ENCODE data around the gene RFX3. TPM values are rescaled to one million over a fixed set of nuclear protein-coding genes. Genes with fewer than 3 reads are reported as not detected.

The RFX3 gene
- total RNA-seq, 1 experiment from 2014 or later = 19.1 TPM

DNA sequence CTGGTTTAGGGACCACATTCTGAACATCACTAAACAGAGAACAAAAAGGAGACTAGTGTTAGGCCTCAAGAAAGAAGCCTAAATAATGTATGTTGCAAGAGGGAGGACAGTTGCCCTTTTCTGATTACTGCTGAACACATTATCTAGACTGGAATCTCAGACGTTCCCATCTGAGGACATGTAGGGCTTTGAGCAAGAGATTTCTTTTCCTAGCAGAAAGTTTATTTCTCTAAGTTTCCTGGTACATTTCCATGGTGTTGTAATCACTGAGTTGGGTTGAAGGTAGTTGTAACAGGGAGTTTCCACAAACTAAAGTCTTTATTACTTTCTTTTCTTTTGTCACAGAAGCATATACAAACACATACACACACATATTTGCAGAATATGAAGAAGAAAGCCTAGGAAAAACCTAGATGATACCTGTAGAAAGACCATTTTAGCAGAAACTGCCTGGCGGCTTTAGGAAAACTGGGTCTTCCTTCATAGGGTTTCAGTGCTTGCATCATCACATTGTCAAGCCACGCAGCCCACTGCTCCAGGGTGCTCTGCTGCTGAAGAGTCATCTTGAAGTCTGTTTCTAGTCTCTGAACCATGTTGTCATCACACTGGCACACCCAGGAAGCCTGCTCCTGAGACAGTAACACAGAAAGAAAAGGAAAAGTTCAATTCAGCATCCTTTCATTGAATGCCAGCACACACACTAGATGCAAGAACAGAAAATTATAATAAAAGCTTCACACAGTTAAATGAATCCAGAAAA, 269.1 kb downstream of the RFX3 start:
- DNase-seq (ENCODE audit: low spot score) = no peak
- in situ Hi-C loops (cut with HindIII; ENCODE audit: low sequenced_read_pairs) = no loop called here

DNA sequence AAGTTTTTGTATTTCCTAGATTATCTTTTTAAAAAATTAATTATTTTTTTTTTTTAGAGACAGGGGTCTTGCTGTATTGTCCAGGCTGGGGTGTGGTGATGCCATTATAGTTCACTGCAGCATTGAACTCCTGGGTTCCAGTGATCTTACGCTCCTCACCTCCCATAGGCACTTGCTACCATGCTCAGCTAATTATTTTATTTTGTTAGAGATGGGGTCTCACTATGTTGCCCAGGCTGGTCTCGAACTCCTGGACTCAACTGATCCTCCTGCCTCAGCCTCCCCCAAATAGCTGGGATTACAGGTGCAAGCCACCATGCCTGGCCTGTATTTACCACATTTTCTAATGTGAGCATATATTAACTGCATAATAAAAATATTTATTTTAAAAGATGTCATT, 274.5 kb downstream of the RFX3 start:
- in situ Hi-C loops (cut with HindIII; ENCODE audit: low sequenced_read_pairs) = no loop called here
- DNase-seq (ENCODE audit: low spot score) = no peak

DNA sequence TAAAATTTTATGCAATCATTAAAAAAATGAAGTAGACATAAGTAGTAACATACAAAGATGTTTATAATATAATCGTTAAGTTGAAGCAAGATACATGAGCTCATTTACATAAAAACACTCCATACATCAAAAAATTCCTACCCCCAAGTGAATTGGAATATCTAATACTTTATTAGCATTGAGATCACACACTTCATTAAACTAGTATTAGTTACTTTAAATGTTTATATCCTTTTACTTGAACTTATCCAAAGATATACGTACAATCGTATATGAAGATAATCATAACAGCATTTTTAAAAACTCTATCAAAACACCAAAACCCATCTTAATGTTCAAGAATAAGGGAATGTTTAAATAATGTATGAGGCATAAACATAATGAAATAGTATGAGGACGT, 275.1 kb downstream of the RFX3 start:
- in situ Hi-C loops (cut with HindIII; ENCODE audit: low sequenced_read_pairs) = no loop called here

DNA sequence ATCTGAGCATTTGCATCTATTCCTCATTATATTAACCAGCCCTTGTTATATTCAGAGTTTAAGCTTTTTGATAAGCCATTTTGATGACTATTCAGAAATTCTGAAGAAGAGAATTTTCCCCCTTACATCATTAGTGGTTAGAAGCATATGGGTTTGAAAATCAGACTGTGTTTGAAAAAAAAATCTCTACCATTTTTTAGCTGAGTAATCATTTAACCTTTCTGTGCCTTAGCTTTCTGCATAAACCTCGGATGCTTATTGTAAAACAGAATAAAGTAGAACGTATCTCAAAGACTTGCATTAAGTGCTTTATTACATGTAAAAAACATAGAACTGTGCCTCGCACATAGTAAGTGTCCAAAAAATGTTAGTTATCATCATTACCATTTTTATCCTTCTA, 278.6 kb downstream of the RFX3 start:
- in situ Hi-C loops (cut with HindIII; ENCODE audit: low sequenced_read_pairs) = no loop called here
- no peak for DNase-seq (ENCODE audit: low spot score)

More for the DNA sequence above, 275.1 kb downstream of the RFX3 start:
- DNase-seq (ENCODE audit: low spot score) = no peak

DNA sequence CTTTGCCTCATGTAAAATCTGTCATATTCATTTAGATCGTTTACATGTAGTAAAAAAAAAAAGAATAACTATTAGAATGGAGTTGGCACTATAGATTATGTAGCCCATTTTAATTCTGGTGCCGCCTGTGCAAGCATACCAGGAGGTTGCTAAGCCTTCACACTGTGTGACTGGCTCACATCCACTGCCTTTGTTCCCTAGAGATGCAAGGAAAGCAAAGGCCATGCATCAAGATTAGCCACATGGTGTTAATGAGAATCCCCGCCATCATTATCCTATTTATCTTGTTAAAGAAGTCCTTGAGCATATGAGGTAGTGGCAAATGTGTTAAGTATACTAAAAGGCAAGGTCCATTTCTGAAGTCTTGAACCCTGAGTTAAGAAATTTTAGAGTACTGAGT, 279.6 kb downstream of the RFX3 start:
- no peak for DNase-seq (ENCODE audit: low spot score)
- in situ Hi-C loops (cut with HindIII; ENCODE audit: low sequenced_read_pairs) = no loop called here

DNA sequence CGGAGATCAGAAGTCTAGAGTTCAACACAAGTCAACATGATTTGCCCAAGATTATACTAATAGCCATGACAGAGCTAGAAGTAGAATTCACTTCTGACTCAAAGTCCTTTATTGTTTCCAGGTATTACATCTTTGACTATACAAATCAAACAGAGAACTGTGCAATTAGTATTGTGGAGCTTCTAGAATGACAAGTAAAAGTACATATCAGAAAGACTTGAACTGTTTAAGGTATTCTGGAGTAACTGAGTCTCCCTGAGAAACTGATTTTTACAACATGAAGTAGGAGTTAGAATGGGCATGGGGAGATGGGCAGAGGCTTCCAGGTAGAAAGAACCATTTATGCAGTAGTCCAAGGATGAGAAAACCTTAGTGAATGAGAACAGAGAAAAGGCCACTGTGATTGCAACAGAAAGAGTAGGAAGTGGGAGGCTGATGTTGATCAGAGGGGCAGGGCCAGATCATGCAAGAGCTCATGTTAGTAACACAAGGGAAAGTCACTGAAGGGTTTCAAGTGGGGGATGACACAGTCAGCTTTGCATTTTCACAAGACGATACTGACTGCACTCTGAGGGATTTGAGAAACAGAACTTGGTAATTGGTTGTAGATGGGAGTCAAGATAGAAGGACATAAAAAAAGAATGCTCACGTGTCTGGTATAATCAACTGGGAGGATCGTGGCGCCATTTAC, 280.7 kb downstream of the RFX3 start:
- in situ Hi-C loops (cut with HindIII; ENCODE audit: low sequenced_read_pairs) = no loop called here
- no peak for DNase-seq (ENCODE audit: low spot score)

DNA sequence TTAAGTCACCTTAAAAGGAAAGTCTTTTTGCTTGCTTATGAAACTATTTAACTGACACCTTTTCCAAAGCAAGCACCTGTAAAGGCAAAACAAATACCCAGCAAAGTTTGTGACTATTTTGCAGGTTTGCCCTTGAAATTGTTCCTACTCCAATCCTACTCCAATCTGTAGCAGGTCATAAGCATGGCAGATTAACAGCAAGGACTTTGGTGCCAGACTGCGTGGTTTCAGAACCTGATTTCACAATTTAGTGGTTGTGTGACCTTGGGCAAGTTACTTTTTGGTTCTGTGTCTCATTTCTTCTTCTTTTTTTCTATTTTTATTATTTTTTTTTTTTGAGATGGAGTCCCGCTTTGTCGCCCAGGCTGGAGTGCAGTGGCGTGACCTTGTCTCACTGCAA, 282.1 kb downstream of the RFX3 start:
- in situ Hi-C loops (cut with HindIII; ENCODE audit: low sequenced_read_pairs) = no loop called here
- no peak for DNase-seq (ENCODE audit: low spot score)

DNA sequence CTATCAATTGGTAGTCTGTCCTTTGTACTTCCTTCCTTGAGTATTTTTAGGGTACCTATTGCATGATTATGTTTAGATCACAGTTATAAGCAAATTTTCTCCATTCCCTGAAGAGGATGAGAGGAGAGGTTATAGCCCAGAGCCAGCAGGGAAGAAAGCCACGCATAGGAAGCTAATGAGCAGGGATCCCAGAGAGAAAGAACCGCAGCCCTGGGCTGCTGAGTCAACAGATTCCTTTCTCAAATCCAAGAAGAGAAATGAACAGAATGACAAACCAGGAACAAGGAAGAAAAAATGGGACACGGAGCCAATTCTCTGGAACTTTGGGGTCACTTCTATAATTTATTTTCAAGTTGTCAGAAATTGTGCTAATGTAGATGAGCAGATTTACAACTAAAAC, 284.5 kb downstream of the RFX3 start:
- DNase-seq (ENCODE audit: low spot score) = no peak
- in situ Hi-C loops (cut with HindIII; ENCODE audit: low sequenced_read_pairs) = no loop called here

DNA sequence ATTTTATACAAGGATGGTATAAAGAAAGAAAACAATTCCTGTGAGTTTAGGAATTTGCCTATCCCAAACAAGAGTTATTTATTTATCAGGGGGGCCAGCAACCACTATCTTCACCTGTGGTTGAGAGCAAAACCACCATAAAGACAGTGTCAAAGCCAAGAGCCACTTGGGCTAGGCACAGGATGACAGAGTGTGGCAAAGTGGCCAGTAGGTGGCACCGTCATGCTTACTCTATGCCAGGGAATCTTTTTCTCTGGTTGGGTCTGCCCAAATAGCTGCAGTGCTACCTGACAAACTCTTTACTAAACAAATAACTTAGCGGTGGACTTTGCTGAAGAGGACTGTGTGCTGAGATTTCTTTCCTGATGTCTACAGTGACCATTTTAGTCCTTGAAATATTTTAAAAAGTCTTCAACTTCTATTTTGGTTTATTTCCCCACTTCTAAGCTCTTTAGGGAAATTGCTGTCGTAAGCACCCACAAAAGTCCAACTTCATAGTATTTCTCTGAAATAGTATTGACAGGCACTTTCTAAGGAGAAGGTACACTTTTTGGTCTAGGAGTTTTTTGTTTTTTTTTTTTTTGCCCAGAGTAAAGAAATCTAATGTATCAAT, 285.0 kb downstream of the RFX3 start:
- in situ Hi-C loops (cut with HindIII; ENCODE audit: low sequenced_read_pairs) = no loop called here
- peak; percentile 77 for DNase-seq (ENCODE audit: low spot score)

DNA sequence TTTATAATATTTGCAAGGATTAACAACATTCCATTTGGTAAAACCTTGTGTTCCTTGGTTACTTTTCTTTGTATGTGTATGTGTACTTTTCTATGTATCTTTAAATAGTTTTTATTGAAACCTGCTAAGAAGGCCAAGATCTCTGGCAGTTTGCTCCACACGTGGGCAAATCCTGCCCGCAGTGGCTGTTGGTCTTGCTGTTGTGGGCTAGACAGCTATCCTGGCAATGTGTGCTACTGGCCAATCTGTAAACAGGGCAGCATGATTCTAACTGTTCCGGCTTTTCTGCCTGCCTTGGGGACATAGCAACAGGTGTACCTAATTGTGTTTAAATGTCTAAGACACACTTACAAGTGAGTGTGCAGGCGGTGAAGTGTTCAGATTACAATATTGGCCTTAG, 286.6 kb downstream of the RFX3 start:
- in situ Hi-C loops (cut with HindIII; ENCODE audit: low sequenced_read_pairs) = no loop called here
- DNase-seq (ENCODE audit: low spot score) = no peak

DNA sequence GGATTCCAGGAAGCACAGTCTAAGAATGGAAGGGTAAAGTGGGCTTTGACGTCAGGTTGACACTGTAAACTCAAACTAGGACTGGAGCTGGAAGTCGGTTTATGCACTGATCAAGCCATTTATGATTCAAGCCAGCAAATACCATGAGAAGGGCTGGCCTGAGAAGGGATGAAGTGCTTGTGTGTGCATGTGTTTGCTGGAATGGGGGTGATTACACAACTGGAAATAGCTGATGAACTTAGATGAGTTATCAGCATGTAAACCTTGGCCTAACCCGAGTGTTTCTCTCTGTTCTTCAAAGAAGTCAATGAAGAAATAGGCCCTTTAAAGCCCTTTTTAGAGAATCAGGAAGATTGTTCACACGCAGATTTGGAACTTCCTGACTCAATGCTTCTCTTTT, 287.6 kb downstream of the RFX3 start:
- no peak for DNase-seq (ENCODE audit: low spot score)
- in situ Hi-C loops (cut with HindIII; ENCODE audit: low sequenced_read_pairs) = no loop called here

DNA sequence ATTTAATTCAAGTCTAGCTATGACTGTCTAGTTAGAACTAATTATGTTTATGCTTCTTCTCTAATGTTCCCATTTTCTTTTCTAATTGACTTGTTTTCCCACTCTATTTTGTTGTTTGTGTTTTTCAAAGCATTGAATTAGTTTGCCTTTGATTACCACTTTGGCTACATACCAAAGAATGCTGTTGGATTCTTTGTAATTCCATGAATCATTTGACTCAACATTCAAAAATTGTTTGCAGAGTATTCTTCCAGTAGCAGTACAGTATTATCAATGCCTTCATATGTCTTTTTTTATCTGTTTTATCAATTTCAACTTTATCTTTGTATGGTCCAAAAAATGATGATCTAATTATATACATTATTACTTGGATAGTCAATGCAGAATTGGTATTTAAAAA, 288.7 kb downstream of the RFX3 start:
- in situ Hi-C loops (cut with HindIII; ENCODE audit: low sequenced_read_pairs) = no loop called here
- no peak for DNase-seq (ENCODE audit: low spot score)

DNA sequence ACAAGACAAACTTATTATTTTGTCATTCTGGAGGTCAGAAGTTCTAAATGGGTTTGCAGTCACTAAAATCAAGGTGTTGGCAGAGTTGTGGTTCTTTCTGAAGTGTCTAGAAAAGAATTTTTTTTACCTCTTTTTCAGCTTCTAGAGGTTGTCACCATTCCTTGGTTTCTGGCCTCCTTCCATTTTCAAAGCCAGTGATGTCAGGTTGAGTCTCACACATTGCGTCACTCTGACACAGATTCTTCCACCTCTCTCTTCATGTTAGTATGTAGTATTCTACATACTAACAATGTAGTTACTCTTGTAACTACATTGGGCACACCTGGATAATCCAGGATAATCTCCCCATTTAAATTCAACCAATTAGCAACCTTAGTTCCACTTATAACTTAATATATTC, 290.3 kb downstream of the RFX3 start:
- DNase-seq (ENCODE audit: low spot score) = no peak
- in situ Hi-C loops (cut with HindIII; ENCODE audit: low sequenced_read_pairs) = no loop called here

DNA sequence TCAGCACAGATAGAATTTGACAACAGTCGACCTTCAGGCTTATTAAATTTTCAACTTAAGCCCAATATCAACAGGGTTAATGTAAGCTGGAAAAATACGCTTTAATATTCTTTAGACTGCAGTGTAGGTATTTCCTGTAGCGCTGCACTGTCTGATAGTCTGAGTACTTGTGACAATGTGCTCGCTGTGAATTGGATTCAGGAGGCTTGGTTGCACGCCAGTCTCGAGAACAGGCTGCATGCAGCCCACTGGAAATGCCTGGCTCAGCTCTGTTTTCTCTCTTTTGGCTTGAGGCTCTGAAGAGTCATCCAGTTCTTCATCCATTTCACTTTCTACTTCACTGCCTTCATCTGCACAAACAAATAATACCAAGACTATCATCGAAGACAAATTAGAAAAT, 300.9 kb downstream of the RFX3 start:
- DNase-seq (ENCODE audit: low spot score) = peak; percentile 95
- in situ Hi-C loops (cut with HindIII; ENCODE audit: low sequenced_read_pairs) = no loop called here

DNA sequence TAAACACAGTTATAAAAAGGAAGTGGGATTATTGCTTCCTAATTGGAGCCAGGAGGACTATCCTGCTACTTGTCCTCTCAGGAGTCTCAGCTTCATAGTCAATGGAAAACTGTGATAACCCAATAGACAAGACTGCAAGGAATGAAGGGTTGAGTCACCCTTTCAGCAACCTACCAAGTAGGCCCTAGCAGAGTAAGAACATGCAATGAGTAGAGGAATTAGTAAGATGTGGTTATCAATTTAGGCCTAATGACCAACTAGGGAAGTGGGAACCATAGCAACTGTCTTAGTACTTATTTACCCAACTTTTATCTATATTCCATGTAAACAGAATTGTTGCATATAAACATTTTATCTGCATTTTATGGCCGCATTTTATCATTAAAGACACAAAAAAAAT, 310.1 kb downstream of the RFX3 start:
- in situ Hi-C loops (cut with HindIII; ENCODE audit: low sequenced_read_pairs) = no loop called here
- no peak for DNase-seq (ENCODE audit: low spot score)

DNA sequence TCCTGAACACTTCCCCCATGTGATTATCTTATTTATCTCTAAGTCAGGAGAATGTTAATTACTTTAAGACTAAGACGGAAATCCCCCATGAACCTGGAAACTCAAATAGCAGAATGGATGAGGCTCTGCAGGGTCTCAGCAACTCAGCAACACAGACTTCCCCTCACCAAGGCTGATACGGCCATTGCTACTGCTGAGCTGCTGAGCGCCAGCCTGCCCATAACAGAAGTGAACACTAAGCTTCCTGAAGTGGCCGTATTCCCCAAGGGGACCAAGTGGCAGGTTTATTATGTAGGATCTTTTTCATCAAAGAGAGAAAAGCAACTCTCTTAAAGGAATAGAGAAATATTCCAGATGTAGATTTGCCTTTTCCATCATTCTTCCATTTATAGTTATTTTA, 311.1 kb downstream of the RFX3 start:
- in situ Hi-C loops (cut with HindIII; ENCODE audit: low sequenced_read_pairs) = no loop called here
- DNase-seq (ENCODE audit: low spot score) = no peak

DNA sequence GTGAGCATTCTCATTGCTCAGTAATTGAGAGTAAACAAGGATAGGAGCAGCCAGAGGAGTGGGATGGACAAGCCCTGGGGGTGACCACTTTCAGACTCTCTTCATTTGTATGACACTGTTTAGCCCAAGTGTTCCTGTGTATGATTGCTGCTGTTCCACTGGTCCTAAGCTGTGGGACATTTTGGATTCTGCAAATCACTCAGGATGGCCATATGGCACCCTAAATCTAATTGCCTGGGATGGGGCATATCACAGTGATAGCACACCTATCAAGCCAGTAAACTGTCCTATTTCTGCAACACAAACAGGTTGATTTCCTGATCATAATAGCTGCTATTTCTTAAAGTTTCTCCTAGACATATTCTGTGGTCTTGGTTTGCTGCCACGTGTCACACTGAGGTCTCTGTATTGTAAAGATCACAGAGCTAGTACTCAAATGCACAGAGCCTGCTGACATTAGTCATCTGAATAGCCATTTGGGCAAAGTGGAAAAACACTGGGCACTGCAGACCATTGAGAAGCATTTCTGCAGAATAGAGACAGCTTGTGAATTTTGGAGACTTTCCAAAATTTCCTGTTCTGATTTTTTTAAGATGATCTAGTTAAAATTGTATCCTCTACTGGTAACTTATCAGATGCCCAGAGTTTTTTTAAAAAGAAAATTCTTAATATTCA, 320.2 kb downstream of the RFX3 start:
- DNase-seq (ENCODE audit: low spot score) = peak; percentile 99
- in situ Hi-C loops (cut with HindIII; ENCODE audit: low sequenced_read_pairs) = no loop called here

DNA sequence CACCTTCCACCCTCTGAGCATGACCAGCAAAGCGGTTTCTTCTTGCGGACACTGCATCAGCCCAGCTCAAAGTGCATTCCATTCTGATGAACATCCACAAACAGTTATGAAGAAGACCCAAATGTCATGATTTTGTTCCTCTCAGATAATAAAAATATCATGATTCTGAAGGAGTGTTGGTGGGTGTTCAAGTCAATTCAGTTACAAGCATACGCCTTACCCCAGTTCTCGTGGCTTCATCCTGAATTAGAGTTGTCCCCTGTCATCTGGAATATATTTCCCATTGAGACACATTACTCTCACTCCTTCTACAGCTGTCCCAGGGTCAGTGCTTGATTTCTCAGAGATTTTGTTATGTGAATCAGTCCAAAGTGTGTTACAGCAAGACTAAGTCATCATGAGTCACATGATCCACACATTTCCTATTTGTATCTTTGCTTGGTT, 325.4 kb downstream of the RFX3 start:
- no peak for DNase-seq (ENCODE audit: low spot score)
- in situ Hi-C loops (cut with HindIII; ENCODE audit: low sequenced_read_pairs) = no loop called here

DNA sequence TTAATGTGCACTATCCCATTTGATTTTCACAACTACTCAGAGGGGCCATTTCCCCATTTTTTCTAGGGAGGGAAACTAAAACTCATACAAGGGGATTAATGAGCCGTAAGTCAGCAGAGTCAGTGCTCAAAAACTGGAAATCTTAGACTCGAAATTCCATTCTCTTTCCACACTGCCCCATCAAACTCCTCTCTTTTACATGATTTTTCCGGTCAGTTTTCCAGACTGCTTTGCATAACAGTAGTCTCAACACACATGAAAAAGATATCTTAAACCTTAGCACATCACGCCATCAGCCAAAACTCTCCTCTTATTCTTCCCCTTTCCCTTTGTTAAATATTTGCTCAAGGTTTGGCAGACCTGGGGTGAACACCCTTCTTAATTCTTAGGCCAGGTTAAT, 332.0 kb downstream of the RFX3 start:
- in situ Hi-C loops (cut with HindIII; ENCODE audit: low sequenced_read_pairs) = no loop called here
- DNase-seq (ENCODE audit: low spot score) = no peak

DNA sequence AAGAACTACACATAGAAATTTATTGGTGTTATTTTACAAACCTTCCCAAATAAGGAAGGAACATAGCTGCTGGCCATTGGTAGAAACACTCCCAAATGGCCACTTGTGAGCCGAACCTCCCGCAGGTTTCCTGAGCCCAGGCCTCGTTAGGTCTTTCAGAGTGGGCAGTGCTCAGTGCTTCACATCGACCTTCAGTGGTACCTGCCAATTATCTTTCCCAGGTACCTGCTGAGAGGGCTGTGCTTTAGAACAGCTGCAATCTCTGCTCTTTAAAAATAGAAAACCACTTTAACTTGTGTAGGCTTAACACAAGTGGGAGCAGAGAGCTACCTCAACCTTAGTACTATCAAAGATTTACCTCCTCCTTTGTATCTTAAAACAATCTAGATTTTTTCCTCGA, 334.1 kb downstream of the RFX3 start:
- in situ Hi-C loops (cut with HindIII; ENCODE audit: low sequenced_read_pairs) = no loop called here
- no peak for DNase-seq (ENCODE audit: low spot score)

Data from G401 (cell line).